ENCODE data around the gene OTOL1.

The OTOL1 gene

GRCh38 chr3:161496508-161496907 is at the start of gene OTOL1:
TSS of gene OTOL1 (plus strand) at chr3:161496808. CDS start at chr3:161496808, 0 bp downstream.
- TF ChIP-seq CTCF (conservative IDR thresholded peaks at IDR 0.05): no peak
- no peak within 1 kb of the TSS for H3K27ac ChIP-seq

GRCh38 chr3:161449785-161450184 is 46.8 kb upstream of the OTOL1 start:
- peak; percentile 58 for TF ChIP-seq CTCF (conservative IDR thresholded peaks at IDR 0.05)

GRCh38 chr3:161452179-161452578 is 44.4 kb upstream of the OTOL1 start:
- TF ChIP-seq CTCF (conservative IDR thresholded peaks at IDR 0.05): no peak
- no peak overlapping the region for H3K27ac ChIP-seq

More at GRCh38 chr3:161449785-161450184, 46.8 kb upstream of the OTOL1 start:
- H3K27ac ChIP-seq: no peak overlapping the region

GRCh38 chr3:161454615-161455014 is 42.0 kb upstream of the OTOL1 start:
- peak overlapping the region; percentile 46 for H3K27ac ChIP-seq
- no peak for TF ChIP-seq CTCF (conservative IDR thresholded peaks at IDR 0.05)

GRCh38 chr3:161455962-161456361 is 40.6 kb upstream of the OTOL1 start:
- no peak for TF ChIP-seq CTCF (conservative IDR thresholded peaks at IDR 0.05)
- H3K27ac ChIP-seq: no peak overlapping the region

GRCh38 chr3:161462138-161462537 is 34.5 kb upstream of the OTOL1 start:
- no peak overlapping the region for H3K27ac ChIP-seq
- TF ChIP-seq CTCF (conservative IDR thresholded peaks at IDR 0.05): no peak

GRCh38 chr3:161471211-161471610 is 25.4 kb upstream of the OTOL1 start:
- TF ChIP-seq CTCF (conservative IDR thresholded peaks at IDR 0.05): no peak
- no peak overlapping the region for H3K27ac ChIP-seq

All from VCaP (cell line).